GM18873 (cell line): ENCODE results near the gene PIP5K1B.

Experiments
- ATAC-seq: cut with Tn5 transposase; IDR thresholded peaks from one replicate; pipeline ENCODE4 v1.9.1; 2021; ENCODE audit warnings: mild to moderate bottlenecking, moderate library complexity, moderate number of reproducible peaks; ENCODE audit not compliant: unreplicated experiment, low FRiP score

Gene PIP5K1B

DNA sequence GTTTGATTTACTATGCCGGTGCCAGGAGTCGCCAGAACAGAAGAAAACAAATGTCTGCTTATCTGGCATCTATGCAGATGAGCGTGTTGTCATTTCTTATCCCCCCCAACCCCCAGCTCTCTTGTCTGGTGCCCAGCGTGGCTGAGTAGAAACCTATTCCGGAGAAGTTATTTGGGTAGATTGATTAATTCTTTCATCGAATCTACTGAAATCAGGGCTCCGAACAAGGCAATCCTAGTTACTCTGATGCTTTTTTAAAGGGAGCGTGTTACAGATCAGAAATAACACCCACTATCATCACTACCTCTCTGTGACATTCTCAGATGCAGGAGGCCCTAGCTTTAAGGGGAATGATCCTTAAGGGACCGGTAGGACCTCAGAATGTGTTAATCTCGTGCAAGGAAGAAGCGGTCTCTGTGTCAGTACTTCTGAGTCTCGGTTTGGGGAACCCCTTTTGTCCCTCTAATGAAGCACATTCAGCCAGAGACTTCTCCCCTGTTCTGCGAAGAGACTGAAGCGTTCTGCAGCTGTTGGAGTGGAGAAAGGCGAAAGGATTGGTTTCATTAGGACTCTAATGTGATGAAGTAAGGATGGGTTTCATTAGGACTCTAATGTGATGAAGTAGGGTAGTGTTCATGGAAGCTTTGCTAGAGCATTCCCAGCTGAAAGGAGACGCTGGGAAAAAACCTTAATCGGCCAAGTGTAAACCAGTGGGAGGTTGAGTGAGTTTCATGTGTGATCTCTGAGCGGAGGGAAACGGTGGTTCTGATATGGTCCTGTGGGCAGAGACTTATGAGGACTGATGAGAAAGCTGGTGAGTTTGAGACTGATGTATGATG is 1.5 kb downstream of the PIP5K1B start:
- ATAC-seq = no peak

- no peak for ATAC-seq
Observed at GRCh38 chr9:68707801-68708488, 2.9 kb downstream of the PIP5K1B start.

- no peak for ATAC-seq
Observed at GRCh38 chr9:68708513-68708912, 3.5 kb downstream of the PIP5K1B start.

GRCh38 chr9:68709291-68710110 is 4.5 kb downstream of the PIP5K1B start:
- ATAC-seq = no peak

DNA sequence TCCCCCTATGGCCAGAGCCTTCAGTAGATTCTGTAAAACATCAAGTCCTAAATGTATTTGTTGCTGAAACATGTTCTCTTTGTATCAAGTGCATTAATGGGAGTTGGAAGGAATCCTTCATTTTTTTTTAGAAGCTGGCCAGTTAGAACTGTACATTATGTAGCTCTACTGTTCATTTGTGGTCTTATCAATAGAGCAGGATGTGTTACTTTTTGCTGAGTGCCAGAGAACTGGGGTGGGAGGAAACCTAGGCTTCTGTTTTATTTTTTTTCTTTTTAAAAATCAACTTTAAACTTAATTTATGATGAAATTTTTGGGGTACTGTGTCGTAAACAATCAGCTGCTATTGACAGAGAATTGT is 5.1 kb downstream of the PIP5K1B start:
- no peak for ATAC-seq

DNA sequence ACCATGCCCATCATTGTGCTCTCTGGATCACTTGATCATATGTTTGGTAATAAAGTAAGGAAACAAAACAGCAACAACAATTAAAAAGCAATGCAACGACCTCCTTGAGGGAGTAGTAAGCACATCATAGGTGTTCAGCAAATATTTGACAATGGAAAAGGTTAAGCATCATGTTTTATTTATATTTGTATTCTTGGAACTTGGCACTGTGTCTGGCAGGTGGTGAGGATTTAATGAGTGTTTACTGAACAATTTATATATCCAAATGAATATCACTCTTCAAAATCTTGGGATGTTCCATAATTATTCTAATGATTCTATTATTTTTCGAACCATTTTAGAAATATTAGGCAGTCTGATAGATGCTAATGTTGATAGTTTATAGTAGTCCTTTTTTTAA is 6.2 kb downstream of the PIP5K1B start:
- ATAC-seq = no peak

DNA sequence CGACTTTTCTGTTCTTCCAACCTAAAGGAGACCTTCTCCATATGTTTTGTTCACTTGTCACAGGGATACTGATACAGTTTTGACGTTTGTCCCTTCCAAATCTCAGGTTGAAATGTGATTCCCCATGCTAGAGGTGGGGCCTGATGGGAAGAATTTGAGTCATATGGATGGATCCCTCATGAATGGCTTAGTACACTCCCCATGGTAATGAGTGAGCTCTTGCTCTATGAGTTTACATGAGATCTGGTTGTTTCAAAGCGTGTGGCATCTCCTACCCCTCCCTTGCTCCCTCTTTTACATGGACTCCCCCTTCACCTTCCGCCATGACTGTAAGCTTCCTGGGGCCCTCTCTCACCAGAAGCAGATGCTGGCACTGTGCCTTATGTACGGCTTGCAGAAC is 6.9 kb downstream of the PIP5K1B start:
- no peak for ATAC-seq

DNA sequence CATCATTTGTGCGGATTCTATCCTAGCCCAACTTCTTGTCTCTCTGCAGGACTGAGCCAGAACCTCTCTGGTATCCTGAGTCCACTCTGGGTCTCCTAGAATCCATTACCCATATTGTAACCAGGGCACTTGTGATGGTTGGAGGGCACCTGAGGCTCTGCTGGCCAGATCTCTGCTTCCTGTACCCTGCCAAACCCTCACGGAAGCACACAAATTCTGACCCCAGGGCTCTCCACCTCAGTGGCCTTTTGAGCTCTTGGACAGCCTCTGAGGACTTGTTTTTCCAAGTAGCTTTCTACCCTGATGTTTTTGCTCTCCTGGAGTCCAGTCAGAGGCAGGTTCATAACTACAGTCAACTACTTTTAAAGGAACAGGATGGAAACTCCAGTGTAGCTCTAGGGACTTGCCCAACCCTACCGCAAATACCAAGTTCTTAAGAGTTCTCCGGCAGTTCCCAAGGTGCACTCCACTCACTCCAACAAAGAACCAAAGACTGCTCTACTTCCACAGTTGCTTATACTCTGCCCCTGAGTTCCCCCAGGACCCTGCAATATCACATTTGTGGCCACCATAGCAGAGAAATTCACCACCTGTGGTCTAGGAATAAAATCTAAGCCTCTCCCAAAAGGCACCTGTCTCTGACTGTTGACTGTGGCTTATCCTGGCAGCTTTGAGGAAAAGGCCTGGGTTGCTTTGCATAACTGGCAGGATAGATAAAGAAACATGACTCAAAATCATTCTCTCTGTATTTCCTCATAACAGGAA is 9.6 kb downstream of the PIP5K1B start:
- ATAC-seq = no peak

- no peak for ATAC-seq
Observed at GRCh38 chr9:68715181-68715456, 10.1 kb downstream of the PIP5K1B start.

DNA sequence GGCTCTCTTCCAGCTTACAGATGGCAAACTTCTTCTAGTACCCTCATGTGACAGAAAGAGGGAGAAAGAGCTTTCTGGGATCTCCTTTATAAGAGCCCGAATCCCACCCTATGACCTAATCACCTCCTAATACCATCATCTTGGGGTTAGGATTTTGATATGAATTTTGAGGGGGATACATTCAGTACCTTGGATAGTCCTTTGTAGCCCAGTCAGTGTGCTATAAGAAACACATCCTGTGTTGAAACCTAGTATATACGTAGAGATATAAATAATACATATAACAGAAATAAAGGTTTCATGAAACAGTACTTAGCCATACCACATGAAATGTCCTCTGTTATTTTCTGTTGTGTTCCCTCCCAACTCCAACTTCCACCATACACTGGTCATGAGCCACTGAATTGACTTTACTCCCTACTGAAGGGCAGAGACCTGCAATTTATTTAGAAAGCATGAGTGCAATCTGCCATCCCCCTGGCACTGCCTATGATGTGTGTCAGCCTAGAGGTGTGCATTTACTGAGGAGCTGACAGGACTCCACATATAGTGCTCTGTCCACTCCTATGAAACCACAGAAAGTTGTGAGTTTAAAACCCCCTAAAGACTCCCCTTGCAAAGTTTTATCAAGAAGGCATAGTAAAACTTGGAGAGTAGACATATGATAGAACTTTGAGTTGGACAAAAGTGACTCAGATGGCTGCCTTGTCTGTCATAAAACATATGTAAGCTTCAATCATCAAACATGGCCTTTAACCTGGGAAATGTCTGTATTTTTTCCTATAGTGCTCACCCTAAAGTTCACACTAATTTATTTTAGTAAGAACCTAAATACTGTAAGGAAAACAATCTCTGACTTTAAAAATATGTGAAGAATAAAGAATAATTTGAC is 12.8 kb downstream of the PIP5K1B start:
- no peak for ATAC-seq

- no peak for ATAC-seq
Observed at GRCh38 chr9:68719847-68720246, 14.8 kb downstream of the PIP5K1B start.

DNA sequence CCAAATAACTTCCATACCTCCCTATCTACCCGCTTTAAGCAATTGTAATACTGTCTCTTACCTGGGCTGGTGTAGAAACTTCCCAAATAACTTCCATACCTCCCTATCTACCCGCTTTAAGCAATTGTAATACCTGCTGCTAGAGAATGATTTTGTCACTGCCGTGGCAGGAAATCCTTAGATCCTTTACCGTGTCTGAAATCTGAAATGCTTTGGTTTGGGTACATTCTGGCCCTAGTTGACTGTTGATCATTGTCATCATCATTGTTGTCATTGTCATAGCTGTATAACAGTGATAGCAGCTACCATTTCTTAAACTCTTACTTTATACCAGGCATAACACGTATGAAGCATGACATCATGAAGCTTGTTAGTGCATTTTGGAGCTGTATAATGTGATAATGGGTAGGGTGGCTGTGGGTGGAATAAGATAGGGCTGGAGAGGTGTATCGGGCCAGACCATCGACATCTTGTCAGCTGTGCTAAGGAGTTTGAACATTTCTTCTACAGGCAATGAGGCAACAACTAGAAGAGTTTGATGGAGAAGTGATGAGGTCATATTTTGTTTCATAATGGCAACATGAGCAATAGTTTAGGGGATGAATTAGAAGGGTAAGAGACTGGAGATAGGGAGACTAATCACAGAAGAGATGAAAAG is 15.7 kb downstream of the PIP5K1B start:
- ATAC-seq = no peak

DNA sequence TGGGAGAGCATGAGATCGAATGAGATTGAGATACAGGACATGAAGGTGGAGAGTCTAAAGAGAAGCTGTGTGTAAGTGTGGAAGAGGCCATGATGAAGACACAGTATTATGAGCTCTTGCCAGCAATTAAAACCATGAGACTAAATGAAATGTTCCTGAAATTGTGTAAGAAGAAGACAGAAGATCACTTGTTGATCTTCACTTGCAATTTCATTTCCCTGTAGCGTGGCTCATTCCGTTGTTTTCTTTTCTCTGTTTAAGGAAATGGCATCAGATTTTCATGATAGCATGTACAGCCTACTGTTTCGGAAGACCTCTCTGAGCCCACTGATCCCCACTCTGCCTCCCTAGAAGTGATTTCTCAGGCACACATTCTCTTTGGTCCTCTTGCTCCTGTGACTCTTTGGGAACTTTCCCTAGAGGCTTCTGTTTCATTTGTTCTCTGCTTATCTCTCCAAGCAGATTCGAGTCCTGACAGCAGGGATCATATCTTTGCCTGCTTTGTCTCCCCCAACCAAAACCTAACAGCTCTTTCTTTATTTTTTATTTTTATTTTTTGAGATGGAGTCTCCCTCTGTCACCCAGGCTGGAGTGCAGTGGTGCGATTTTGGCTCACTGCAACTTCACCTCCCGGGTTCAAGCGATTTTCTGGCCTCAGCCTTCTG is 16.8 kb downstream of the PIP5K1B start:
- no peak for ATAC-seq

- no peak for ATAC-seq
Observed at GRCh38 chr9:68725070-68725469, 20.0 kb downstream of the PIP5K1B start.

GRCh38 chr9:68726489-68726888 is 21.4 kb downstream of the PIP5K1B start:
- no peak for ATAC-seq

DNA sequence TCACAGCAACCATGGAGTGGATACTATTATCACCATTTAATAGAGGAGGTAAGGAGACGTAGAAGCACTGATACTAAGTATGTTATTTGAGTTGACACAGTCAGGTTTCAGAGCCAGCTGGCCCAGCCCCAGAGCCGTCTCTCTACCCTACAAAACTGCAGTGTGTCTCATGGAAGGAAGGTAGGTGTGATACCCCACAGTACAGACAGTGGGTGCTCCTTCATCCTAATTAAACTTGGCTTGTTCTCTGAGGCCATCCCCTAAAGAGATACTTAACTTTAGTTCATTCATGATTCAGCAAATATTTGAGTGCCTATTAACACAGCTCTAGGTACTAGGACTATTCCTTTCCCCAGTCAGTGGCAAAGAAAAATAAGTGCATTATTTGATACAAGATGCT is 22.6 kb downstream of the PIP5K1B start:
- ATAC-seq = no peak

GRCh38 chr9:68728731-68729130 is 23.7 kb downstream of the PIP5K1B start:
- ATAC-seq = no peak

- no peak for ATAC-seq
Observed at GRCh38 chr9:68730570-68731235, 25.7 kb downstream of the PIP5K1B start.
